ENCODE data around the gene IGF1.
"Not testable (repeated sequence)": the region's sequence is repeated elsewhere in the genome, so short reads cannot be mapped to it uniquely, and the experiment has no call there.

The IGF1 gene

DNA sequence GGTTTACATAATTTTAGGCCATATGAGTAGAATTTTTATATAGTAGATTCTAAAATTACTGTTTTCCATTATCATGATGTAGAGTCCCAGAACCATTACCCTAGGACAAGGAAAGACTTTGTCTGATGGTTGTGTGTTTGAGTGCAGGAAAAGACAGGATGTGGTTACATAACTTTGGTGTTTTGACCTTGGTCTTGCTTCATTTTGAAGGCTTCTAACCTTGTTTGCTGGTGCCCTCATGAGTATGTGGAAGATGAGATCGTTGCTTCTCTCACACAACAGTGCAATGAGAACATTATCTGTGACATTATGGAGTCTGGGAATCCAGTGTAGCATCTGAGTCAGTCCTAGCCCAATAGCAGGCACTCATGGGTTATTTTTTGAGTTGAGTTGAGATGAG, 106.2 kb downstream of the IGF1 start:
- no peak for FAIRE-seq

DNA sequence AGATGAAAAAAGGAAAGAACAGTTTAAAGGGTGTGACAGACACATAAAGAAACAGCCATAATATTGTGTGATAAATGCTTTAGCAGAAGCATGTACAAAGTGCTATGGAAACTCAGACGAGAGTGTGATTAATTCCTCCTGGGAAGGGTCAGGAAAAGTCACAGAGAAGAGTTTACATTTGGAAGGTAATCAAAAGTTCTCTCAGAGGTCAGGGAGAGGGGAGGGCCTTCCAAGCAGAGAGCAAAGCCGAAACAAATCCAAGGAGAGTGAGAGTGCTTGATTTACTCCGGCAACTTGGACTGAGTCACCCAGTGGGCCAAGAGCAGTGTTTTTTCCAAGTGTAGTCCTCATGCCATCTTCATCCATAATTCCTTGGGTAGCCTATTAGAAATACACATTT, 108.3 kb downstream of the IGF1 start:
- no peak for FAIRE-seq

DNA sequence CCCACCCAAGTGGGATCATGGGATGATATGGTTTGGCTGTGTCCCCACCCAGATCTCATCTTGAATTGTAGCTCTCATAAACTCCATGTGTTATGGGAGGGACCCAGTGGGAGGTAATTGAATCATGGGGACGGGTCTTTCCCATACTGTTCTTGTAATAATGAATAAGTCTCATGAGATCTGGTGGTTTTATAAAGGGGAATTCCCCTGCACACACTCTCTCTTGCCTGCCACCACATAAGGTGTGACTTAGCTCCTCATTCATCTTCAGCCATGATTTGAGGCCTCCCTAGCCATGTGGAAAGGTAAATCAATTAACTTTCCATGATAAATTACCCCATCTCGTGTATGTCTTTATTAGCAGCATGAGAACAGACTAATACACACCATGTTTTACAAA, 109.2 kb downstream of the IGF1 start:
- no peak for FAIRE-seq

DNA sequence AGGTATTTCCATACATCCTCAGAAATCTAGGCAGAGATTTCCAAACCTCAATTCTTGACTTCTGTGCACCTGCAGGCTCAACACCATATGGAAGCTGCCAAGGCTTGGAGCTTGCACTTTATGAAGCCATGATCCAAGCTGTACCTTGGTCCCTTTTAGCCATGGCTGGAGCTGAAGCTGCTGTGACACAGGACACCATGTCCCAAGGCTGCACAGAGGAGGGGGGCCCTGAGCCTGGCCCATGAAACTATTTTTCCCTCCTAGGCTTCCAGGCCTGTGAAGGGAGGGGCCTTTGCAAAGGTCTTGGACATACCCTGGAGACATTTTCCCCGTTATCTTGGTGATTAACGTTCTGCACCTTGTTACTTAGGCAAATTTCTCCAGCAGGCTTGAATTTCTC, 110.5 kb downstream of the IGF1 start:
- no peak for FAIRE-seq

DNA sequence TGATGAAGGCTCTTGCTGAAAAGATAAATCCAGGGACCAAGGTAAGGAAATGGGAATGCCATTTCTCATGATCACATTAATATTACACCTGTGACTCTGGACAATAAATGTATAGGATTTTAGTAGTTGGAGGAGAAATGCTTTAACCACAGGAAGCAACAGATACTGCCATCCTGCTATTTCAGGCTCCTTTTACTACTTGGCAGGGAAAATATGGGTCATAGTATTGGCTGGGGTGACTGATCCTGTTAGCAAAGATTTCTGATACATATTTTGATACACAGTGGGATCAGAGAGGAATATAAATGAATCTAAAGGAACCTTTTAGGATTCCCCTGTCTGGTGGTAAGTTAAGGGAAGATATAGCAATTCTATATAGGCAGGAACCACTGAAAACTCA, 115.0 kb downstream of the IGF1 start:
- no peak for FAIRE-seq

DNA sequence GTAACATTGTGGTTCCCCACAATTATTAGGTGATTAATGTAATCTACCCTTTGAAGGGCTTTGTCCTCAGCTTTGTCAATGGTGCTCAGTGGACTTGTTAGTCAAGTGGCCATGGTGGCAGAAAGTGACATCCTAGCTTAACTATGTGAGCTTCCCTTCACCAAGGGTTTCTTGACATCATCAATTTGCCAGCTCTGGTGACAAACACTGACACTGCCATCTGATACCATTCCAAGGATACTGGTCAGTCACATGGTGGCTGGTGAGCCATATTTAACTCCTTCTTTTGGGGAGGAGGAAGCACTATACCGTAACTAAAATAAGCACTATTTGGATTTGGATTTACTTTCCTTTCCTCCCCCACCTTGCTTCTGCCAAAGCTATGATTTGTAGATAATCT, 115.7 kb downstream of the IGF1 start:
- FAIRE-seq = no peak

DNA sequence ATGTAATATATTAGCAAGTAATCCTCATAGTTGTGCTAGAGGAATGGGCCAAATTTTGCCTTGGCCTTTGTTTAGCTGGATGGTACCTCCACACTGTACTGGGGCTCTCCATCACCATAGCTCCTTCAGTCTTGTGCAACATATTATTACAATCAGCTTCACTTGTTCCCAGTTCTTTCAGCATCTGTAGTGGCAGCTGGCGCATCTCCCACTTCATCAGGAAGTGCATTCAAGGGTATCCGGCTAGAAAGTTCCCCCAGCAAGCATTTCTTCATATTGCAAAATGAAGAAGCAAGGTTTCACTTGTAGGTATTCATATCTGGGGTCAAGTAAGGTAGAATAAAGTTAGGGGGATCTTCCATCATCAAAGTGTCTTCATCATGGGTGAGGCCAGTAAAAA, 123.7 kb downstream of the IGF1 start:
- no peak for FAIRE-seq

DNA sequence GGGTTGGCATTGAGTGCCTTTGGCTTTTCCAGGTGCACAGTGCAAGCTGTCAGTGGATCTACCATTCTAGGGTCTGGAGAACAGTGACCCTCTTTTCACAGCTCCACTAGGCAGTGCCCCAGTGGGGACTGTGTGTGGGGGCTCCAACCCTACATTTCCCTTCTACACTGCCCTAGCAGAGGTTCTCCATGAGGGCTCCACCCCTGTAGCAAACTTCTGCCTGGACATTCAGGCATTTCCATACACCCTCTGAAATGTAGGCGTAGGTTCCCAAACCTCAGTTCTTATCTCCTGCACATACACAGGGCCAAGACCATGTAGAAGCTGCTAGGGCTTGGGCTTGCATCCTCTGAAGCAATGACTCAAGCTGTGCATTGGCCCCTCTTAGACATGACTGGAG, 126.1 kb downstream of the IGF1 start:
- FAIRE-seq = not testable (repeated sequence)

DNA sequence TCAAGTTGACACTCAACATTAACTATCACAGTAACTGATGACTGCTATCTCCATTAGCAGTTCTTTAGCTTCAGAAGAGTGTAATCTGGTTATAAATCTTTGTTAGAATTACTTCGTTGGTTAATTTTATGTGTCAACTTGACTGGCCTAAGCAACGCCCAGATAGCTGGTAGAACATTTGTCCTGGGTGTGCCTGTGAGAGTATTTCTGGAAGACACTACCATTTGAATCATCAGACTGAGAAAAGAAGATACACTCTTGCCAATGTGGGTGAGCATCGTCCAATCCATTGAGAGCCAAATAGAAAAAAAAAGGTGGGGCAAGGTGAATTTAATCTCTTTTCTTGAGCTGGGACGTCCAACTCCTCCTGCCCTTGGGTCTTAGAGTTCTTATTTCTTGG, 129.0 kb downstream of the IGF1 start:
- FAIRE-seq = no peak

DNA sequence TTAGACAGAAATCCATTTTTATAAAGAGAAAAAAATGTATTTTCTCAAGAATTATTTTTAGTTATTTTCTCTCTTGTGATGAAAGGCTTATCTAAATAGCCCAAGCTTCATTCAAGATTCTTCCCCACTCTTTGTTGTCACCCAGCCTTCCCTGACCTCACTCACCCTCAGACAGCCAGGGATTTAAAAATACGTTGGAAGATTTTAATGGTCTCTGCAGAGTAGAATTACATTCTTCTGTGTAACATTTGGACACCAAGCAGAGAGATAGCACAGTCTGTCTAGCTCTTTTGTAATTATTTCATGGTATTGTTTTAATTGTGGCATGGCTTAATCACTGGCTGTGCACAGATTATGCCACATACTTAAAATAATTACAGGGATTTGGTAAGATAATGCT, 130.3 kb downstream of the IGF1 start:
- no peak for FAIRE-seq

DNA sequence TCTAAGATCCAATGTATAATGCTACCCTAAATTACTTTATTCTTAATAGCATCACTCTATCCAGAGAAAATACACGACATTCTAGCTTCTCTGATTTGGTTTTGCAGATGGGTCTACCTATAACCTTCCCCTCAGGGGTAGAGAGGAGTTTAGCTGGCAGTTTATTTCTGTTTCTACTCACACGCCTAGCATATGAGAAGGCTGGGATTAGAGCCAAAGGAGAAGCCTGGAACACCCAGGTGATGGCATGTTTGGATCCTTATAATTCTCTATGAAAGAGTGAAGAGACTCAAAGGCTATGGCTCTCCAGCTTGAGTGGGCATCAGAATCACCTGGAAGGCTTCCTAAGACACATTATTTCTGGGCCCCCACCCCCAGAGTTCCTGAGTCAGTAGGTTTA, 131.3 kb downstream of the IGF1 start:
- FAIRE-seq = no peak

DNA sequence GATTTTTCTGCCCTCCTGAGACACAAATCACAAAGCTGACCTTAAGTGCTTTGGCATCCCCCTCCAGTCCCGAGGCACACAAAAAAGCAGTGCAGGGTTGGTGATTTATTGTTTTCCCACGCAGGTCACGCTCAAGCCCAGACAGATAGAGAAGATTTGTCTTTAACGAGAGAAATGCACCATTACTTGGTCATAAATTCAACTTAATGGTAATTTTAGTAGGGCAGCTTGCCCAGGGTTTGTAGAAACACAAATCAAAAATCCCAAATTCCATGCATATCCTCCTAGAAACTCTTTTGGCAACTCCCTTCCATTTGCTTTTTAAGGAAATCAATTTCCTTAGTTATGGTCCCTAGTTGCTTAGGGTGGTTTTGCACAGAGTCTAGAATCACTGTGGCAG, 132.6 kb downstream of the IGF1 start:
- no peak for FAIRE-seq

Measured in TTC549 (cell line).